AG08395 (cell line): ENCODE measurements around the gene EGLN3.
A peak's percentile ranks its signal among the peaks of the same experiment; 100 is the strongest.
"Not testable (repeated sequence)": the region's sequence is repeated elsewhere in the genome, so short reads cannot be mapped to it uniquely, and the experiment has no call there.

Experiments
- DNase-seq: peaks from one replicate; pipeline ENCODE4 v3.0.0; 2012; ENCODE audit warnings: mixed read lengths, low spot score

EGLN3 gene

GRCh38 chr14:33950320-33951182 lies at the start of gene EGLN3:
Gene EGLN3 (minus strand): TSS chr14:33951074. CDS start chr14:33950752, 322 bp downstream.
- DNase-seq: peak; percentile 88

GRCh38 chr14:34000396-34000795 lies 49.5 kb upstream of the EGLN3 start:
- DNase-seq: no peak

GRCh38 chr14:33999771-34000291 lies 49.0 kb upstream of the EGLN3 start:
- no peak for DNase-seq

- DNase-seq: no peak
Observed at GRCh38 chr14:33997611-33998010, 46.7 kb upstream of the EGLN3 start.

GRCh38 chr14:33996462-33996861 lies 45.6 kb upstream of the EGLN3 start:
- no peak for DNase-seq

GRCh38 chr14:33993246-33993645 lies 42.4 kb upstream of the EGLN3 start:
- DNase-seq: no peak

GRCh38 chr14:33992274-33993007 lies 41.6 kb upstream of the EGLN3 start:
- no peak for DNase-seq

- no peak for DNase-seq
Observed at GRCh38 chr14:33990790-33991189, 39.9 kb upstream of the EGLN3 start.

DNA sequence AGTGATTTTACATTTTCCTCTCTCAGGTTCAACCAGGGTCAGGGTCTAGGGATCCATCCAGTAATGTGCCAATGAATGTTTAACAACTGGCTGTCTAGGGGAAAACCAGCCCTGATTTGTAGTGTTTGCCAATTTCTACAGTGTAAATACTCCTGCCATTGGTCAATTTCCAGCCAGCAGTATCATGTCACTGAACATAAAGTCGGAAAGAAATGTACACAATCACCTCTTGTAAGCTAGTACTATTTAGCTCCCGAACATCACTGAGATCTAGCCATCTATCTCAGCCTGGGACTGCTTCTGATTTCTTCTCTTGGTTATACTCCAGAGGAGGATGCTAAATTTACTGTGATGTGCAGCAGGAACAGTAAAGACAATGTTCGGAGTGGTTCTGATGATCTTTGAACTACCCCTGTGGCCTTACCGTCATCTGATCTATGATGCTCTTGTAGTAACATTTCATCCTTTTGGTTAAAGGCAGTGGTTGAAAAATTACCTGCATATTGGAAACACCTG lies 36.7 kb upstream of the EGLN3 start:
- DNase-seq: no peak

- peak; percentile 83 for DNase-seq
Observed at GRCh38 chr14:33986804-33987203, 35.9 kb upstream of the EGLN3 start.

- DNase-seq: no peak
Observed at GRCh38 chr14:33985242-33985641, 34.4 kb upstream of the EGLN3 start.

DNA sequence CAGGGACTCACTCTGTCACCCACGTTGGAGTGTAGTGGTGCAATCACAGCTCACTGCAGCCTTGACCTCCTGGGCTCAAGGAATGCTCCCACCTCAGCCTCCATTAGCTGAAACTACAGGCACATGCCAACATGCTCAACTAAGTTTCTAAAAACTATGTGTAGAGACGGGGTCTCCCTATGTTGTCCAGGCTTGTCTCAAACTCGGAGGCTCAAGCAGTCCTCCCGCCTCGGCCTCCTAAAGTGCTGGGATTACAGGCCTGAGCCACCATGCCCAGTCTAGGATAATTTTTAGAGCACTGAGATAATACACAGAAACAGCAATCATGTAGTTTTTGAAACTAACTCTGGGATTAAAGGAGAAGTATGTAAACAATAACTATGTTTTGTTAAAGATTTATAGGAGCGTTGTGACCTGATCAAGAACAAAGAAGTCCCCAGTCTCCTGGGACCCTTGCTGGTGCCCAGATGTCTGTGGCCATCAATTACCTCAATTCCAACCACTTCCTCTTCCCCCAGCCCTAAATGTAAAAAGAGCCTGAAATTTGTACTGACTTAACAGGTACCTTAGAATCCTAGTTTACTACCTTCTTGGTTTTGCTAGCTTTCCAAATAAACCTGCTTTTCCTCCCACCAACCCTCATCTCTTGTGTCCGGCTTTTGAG lies 28.9 kb upstream of the EGLN3 start:
- DNase-seq: no peak

DNA sequence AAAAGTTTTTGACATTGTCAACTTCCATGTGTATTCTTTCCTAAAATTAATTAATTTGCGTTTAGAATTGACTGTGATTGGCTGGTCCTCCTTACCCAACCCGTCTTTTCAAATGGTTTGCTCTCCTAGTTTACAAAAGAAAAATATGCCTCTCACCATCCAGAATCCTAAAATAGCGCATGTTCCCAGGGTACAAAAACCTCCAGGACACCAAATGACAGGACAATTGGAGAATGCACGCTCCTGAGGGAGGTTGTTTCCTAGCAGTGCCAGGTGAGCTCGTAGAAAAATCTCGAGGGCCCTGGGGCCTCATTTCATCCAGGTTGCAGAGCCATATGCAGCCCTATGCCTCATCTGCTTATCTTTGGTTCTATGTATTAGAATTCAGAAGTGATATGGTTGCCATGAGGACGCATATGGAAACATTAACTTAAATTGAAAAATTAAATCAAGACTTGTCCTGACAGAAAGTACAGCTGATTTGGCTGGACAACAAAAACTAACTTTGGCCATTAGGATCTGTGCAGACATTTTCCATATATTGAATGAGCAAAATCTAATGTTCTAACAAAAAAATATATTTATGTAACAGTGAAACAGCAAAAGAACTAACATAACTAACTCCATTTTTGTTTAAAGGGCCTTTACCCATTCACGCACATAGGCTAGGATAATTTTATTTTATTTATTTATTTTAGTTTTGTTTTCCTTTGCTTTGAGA lies 28.2 kb upstream of the EGLN3 start:
- no peak for DNase-seq

GRCh38 chr14:33972583-33973081 lies 21.8 kb upstream of the EGLN3 start:
- DNase-seq: no peak

GRCh38 chr14:33969846-33970245 lies 19.0 kb upstream of the EGLN3 start:
- not testable (repeated sequence) for DNase-seq

- DNase-seq: no peak
Observed at GRCh38 chr14:33968722-33969121, 17.8 kb upstream of the EGLN3 start.

DNA sequence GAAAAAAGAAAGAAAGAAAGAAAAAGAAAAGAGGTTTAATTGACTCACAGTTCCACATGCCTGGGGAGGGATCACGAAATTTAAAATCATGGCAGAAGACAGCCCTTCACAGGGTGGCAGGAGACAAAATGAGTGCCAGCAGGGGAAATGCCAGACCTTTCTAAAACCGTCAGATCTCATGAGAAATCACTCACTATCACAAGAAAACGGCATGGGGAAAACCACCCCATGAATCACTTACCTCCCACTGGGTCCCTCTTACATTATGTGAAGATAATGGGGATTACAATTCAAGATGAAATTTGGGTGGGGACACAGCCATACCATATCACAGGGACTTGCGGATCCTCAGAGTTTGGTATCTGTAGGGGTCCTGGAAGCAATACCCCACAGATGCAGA lies 16.3 kb upstream of the EGLN3 start:
- DNase-seq: no peak

DNA sequence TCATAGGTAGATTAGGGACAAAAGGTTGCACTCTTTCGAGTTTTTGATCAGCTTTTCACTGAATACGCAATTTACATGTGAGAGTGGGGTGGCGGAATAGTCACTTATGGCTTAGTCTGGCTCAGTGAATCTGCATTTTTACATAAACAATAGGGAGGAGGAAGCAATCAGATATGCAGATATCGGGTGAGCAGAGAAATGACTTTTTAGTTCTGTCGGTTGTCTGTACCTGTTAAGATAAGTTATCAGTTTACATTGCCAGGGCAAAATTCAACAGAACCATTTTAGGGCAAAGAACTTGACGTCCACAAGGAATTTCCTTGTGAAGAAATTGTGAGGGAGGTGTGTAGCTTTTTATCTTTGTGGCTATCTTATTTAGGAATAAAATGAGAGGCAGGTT lies 15.4 kb upstream of the EGLN3 start:
- DNase-seq: no peak

DNA sequence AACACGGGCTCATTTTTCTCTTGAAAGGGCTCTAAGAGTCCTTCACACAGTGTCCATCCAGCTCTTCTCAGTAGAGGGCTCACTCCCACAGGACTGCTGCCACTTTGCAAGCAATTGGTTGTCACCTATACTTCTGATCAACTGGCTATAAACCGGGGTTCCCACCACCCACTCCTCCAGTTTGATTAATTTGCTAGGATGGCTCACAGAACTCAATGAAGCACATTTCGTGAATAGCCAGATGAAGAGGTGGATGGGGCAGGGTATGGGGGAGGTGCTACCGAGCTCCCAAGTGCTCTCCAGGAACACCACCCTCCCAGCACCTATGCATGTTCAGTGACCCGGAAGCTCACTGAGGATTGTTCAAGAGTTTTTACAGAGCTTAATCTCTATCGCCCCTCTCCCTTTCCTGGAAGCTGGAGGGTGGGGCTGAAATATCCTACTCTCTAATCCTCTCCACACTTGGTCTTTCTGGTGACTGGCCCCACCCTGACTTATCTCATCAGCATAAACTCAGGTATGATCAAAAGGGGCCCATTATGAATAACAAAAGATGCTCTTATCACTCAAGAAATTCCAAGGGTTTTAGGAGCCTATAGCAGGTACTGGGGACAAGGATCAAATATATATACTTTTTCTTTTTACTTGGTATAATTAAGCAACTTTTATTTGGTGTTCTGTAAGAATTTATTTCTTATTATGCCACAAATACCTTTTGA lies 13.9 kb upstream of the EGLN3 start:
- DNase-seq: no peak

DNA sequence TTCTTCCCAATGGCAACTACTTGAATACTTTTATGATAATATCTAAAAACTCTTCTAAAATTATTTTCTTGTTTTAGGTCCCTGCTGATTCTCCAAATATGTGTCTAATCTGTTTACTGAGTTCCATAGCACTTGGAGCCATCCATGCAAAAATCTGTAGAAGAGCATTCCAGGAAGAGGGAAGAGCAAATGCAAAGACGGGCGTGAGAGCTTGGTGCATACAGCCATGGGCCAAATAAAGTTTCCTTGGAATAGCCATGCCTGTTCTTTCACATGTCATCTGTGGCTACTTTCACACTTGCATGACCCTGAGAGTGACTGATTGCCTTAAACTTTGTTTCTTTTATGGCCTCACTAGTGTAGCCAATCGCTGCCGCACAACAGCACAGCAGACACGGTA lies 13.0 kb upstream of the EGLN3 start:
- no peak for DNase-seq

DNA sequence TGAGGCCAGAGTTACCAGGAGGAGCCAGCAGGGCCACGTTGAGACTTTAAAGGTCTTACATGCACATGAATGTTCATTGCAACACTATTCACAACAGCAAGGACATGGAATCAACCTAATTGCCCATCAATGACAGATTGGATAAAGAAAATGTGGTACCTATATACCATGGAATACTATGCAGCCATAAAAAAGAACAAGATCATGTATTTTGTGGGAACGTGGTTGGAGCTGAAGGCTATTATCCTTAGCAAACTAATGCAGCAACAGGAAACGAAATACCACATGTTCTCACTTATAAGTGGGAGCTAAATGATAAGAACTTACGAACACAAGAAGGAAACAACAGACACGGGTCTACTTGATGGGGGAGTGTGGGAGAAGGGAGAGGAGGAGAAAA lies 11.6 kb upstream of the EGLN3 start:
- not testable (repeated sequence) for DNase-seq
